ENCODE results near the gene VIPR2.
"Not testable (repeated sequence)": the region's sequence is repeated elsewhere in the genome, so short reads cannot be mapped to it uniquely, and the experiment has no call there.

Gene VIPR2, protein sequence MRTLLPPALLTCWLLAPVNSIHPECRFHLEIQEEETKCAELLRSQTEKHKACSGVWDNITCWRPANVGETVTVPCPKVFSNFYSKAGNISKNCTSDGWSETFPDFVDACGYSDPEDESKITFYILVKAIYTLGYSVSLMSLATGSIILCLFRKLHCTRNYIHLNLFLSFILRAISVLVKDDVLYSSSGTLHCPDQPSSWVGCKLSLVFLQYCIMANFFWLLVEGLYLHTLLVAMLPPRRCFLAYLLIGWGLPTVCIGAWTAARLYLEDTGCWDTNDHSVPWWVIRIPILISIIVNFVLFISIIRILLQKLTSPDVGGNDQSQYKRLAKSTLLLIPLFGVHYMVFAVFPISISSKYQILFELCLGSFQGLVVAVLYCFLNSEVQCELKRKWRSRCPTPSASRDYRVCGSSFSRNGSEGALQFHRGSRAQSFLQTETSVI

GRCh38 chr7:159144758-159145489 is at the start of gene VIPR2:
Gene VIPR2 (minus strand): TSS chr7:159144867. CDS start chr7:159144771, 96 bp downstream.
- no peak for DNase-seq

- DNase-seq, result no peak
These were observed 49.0 kb upstream of the VIPR2 start for GRCh38 chr7:159193543-159194090.

- no peak for DNase-seq
These were observed 48.2 kb upstream of the VIPR2 start for GRCh38 chr7:159192725-159193453.

DNA sequence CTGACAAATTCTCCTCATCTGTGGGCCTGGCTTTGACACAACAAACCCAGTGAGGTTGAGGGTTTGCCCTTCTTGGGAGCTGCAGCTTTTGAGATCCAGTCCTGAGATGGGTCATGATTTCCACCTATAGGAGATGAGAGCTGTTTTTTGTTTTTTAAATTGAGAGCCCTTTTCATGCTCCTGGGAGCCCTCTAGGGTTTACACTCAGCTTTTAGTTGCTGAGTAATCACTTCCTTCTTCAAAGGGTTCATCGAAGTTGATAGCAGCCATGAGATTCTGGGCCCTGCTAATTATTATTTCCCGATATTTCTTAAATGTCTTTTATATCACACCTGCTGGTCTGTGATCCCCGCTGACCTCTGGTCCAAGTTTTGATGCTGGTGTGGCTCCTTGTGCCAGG is 47.3 kb upstream of the VIPR2 start:
- no peak for DNase-seq

- DNase-seq, result no peak
These were observed 46.6 kb upstream of the VIPR2 start for GRCh38 chr7:159191236-159191635.

DNA sequence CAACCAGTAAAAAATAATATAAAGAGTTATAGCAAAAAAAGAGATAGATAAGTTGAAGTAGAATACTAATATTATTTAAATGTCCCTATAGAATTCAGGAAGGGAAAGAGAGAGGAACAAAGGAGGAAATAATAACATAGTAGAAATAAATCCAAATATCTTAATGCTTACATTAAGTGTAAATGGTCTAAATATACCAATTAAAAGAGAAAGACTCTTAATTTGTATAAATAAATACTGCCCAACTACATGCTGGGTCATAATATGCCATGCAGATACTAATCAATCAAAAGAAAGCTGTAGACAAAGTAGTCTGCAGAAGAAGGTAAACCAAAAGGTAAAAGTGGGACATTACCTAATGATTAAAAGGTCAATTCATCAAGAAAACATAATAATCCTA is 43.3 kb upstream of the VIPR2 start:
- no peak for DNase-seq

GRCh38 chr7:159179241-159179640 is 34.6 kb upstream of the VIPR2 start:
- DNase-seq, result no peak

GRCh38 chr7:159177284-159177953 is 32.8 kb upstream of the VIPR2 start:
- DNase-seq, result no peak

- no peak for DNase-seq
These were observed 31.1 kb upstream of the VIPR2 start for GRCh38 chr7:159175792-159176191.

DNA sequence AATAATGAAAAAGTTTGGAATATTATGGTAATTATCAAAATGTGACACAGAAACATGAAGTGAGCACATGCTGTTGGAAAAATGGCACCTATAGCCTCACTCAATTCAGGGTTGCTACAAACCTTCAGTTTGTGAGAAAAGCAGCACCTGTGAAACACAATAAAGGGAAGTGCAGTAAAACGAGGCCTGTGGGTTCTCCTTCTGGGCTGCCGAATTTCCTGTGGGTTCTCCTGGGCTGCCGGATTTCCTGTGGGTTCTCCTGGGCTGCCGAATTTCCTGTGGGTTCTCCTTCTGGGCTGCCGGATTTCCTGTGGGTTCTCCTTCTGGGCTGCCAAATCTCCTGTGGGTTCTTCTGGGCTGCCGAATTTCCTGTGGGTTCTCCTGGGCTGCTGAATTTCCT is 30.4 kb upstream of the VIPR2 start:
- DNase-seq, result not testable (repeated sequence)

- no peak for DNase-seq
These were observed 27.7 kb upstream of the VIPR2 start for GRCh38 chr7:159172400-159172799.

DNA sequence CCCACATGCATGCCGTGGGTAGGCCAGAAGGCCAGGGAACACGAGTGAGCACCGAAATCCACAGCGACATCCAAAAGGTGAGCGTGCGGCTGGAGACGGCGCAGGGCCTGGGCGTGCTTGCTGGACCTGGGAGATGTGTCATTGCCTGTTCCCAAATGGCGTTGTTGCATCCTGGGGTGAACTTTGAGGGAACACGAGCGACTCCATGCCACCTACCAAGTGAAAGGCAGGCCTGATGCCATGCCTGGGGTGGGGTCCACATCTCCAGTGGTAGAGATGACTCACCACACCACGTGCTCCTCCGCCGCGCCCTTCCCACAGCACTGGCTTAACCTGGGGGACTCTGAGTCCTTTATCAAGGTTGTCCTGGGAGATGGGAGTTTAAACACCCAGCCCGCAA is 24.7 kb upstream of the VIPR2 start:
- no peak for DNase-seq

GRCh38 chr7:159167139-159167538 is 22.5 kb upstream of the VIPR2 start:
- DNase-seq, result no peak

DNA sequence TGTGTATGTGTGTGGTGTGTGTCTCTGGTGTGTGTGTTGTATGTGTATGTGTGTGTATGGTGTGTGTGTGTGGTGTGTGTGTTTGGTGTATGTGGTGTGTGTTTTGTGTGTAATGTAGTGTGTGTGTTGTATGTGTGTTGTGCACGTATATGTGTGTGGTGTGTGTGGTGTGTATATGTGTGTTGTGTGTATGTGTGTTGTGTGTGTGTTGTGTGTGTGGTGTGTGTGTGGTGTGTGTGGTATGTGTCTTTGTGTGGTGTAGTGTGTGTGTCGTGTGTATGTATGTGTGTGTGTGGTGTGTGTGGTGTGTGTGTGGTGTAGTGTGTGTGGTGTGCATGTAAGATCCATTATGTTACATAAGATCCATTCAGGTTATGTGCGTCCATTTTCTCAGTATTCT is 21.9 kb upstream of the VIPR2 start:
- no peak for DNase-seq

- no peak for DNase-seq
These were observed 20.7 kb upstream of the VIPR2 start for GRCh38 chr7:159165352-159165751.

DNA sequence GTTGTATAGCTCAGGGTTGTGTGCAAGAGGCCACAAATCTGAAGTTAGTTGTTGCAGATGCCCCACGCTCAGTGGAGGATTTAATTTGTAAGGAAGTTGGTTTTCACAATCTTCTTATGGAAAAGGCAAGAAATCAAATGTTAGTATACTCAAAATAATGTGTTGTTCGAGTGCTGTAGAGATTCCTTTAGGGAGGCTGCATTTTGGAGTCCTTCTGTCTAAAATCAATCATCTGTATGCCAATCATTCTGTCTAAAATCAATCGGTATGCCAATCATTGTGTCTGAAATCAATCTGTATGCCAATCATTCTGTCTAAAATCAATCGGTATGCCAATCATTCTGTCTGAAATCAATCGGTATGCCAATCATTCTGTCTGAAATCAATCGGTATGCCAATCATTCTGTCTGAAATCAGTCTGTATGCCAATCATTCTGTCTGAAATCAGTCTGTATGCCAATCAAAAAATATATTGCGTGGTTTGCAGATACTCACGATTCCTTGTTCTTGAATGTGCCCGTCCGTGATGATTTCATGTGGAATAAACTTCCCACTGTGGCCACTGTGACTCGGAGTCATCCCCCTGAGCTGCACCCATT is 19.1 kb upstream of the VIPR2 start:
- not testable (repeated sequence) for DNase-seq

DNA sequence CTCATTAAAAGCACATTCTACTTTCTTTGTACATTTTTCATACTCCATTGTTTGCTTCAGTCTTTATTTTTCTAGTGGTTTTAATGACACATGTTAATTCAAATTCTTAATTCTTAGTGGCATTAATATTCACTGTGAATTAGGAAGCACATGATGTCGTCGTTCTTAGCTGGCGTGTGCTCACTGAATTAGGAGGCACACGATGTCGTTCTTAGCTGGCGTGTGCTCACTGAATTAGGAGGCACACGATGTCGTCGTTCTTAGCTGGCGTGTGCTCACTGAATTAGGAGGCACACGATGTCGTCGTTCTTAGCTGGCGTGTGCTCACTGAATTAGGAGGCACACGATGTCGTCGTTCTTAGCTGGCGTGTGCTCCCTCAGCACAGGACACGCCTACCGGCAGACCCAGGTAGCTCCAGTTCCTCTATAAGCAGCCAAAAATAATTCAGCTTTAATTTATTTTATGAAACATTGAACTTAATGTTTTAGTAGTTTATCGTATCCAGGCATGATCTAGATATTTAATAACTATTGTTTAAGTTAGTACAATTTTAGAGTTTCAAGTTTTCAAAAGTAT is 17.5 kb upstream of the VIPR2 start:
- not testable (repeated sequence) for DNase-seq

DNA sequence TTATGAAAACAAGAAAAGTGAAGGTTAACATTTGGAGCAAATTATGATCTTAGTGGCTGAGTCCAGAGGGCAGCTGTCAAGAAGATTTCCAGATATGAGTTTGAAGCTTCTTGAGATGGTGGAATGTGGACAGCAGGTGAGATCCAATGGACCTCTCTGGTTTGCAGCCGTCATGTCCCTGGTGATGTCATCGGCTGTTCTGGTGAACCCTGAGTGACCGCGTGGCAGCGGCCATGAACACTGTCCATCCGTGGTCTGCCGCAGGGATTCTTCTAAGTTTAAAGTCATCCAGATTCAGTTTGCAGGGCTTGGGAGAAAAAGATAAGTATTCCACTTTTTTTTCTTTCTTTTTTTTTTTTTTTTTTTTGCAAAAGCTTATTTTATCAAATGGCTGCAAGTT is 15.8 kb upstream of the VIPR2 start:
- DNase-seq, result no peak

- DNase-seq, result no peak
These were observed 15.1 kb upstream of the VIPR2 start for GRCh38 chr7:159159731-159160130.

- DNase-seq, result no peak
These were observed 14.3 kb upstream of the VIPR2 start for GRCh38 chr7:159158888-159159405.

DNA sequence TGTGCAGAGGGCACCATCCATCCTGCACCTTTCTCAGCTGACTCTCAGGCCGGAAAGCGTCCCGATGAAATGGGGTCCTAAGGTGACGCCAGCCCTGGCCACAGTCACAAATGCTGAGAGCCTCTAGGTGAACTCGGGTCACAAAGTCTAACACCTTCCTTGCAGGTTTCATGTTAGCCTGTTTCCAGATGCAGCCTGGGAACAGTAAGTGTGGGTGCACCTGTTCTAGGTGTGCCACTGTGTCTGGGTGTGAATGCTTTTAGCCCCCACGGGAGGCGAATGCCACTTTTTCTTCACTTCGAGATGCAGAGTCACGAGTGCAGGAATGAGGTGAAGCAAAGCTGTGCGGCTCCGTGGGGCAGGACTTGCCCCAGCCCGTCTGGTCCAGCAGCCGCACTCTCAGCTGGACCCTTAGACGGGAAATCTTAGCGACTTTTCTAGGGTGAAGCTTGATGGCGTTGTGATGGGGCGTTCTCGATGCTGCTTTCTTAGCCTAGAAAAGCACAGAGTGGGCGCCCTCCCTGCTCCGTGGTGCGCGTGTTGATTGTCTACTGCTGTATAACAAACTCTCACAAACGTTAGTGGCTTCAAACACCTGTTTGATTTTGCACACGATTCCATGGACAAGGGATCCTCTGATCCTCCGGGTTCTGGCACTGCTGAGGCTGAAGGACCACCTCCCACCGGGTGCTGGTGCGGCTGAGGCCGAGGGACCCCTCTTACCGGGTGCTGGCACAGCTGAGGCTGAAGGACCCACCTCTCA is 13.6 kb upstream of the VIPR2 start:
- no peak for DNase-seq

Data from DMS 273 treated with DMSO at 0.1 percent for 48 hours (cell line).